HCT116 (cell line): ENCODE measurements around the gene NEK6. TPM values are rescaled to one million over a fixed set of nuclear protein-coding genes. Genes with fewer than 3 reads are reported as not detected.

Source experiments
- ATAC-seq: fragments of 200-7000 bp; cut with Tn5 transposase; 2 replicates; pipeline ENCODE4 v1.9.1; 2020; ENCODE audit warnings: mild to moderate bottlenecking, moderate library complexity
- BruUV-seq: library from RNA; stranded (reverse); fragments of 400-500 nt; replicated peaks from 2 replicates; lab custom pipeline; 2021; lab: Mats Ljungman, UMichigan
- CTCF ChIA-PET: fragments of 300-600 bp; sonication (Branson Sonifier 250); formaldehyde crosslinking; loops from one replicate; lab custom pipeline; 2021; ENCODE audit warnings: antibody characterized with exemption; lab: Charles Lee
- POLR2A ChIA-PET: fragments of 300-600, 350-600 bp; sonication (Branson Sonifier 250); formaldehyde crosslinking; loops from one replicate; lab custom pipeline; 2021; ENCODE audit warnings: antibody characterized with exemption; lab: Charles Lee
- RAD21 ChIA-PET, 2 experiments: fragments of 300-600 bp; sonication (Branson Sonifier 250); formaldehyde crosslinking; loops; one replicate each; lab custom pipeline; 2023; ENCODE audit warnings: low total read pairs in 2 of 2; ENCODE audit not compliant: uncharacterized antibody in 2 of 2, unreplicated experiment in 2 of 2, low non-redundant PET in 1 of 2; lab: Charles Lee
- DNase-seq: peaks from one replicate; pipeline ENCODE4 v3.0.0-alpha.2; 2010; ENCODE audit warnings: low read depth, low spot score
- H2AFZ ChIP-seq: fragments of 200-600 bp; shearing (Covaris generic), sonication (generic); 2 replicates; pipeline ENCODE4 v1.6.1; 2017; ENCODE audit warnings: low read depth, mixed run types, mixed read lengths, antibody characterized with exemption, low read length; ENCODE audit not compliant: poor library complexity, severe bottlenecking
- H3K27ac ChIP-seq: 2 replicates; pipeline ENCODE4 v1.5.1; 2012; ENCODE audit warnings: low read depth, low read length
- H3K27me3 ChIP-seq: fragments of 200-600 bp; sonication (generic); 2 replicates; pipeline ENCODE4 v1.6.1; 2016; ENCODE audit warnings: mixed run types, low read length, mixed read lengths; ENCODE audit not compliant: insufficient read depth
- H3K36me3 ChIP-seq, 2 experiments: fragments of 200-500 bp in 1 of 2; fragments of 200-600 bp in 1 of 2; sonication (Bioruptor generic) in 1 of 2; sonication (generic) in 1 of 2; 2 replicates each; pipeline versions ENCODE4 v1.5.1 to v1.6.1; 2014 to 2016; ENCODE audit warnings: low read length in 2 of 2, inconsistent platforms in 1 of 2, mixed read lengths in 1 of 2, mixed run types in 1 of 2; ENCODE audit not compliant: insufficient read depth in 2 of 2, control insufficient read depth in 1 of 2
- H3K4me1 ChIP-seq, 2 experiments: fragments of 200-600 bp in 1 of 2; sonication (generic) in 1 of 2; 2 replicates each; pipeline versions ENCODE4 v1.5.1 to v1.6.1; 2012 to 2017; ENCODE audit warnings: low read length in 2 of 2, inconsistent platforms in 1 of 2, mild to moderate bottlenecking in 1 of 2, mixed read lengths in 1 of 2, mixed run types in 1 of 2, moderate library complexity in 1 of 2; ENCODE audit not compliant: insufficient read depth in 2 of 2, control insufficient read depth in 1 of 2
- H3K4me2 ChIP-seq: fragments of 200-600 bp; sonication (generic); 2 replicates; pipeline ENCODE4 v1.6.1; 2017; ENCODE audit warnings: mixed run types, low read length, mixed read lengths
- H3K4me3 ChIP-seq, 2 experiments: fragments of 200-600 bp in 1 of 2; sonication (generic) in 1 of 2; replicated peaks in 1 of 2; 2 replicates each; pipeline ENCODE4 v1.5.1; 2011 to 2016; ENCODE audit warnings: low read length in 2 of 2, control low read depth in 1 of 2, low read depth in 1 of 2, mild to moderate bottlenecking in 1 of 2, mixed read lengths in 1 of 2, mixed run types in 1 of 2
- H3K79me2 ChIP-seq: fragments of 200-600 bp; sonication (generic); 2 replicates; pipeline ENCODE4 v1.6.1; 2017; ENCODE audit warnings: mild to moderate bottlenecking, mixed run types, low read length, moderate library complexity, mixed read lengths; ENCODE audit not compliant: insufficient read depth
- H3K9ac ChIP-seq: fragments of 200-600 bp; sonication (generic); 2 replicates; pipeline ENCODE4 v1.6.1; 2016; ENCODE audit warnings: low read length, mixed read lengths
- H3K9me2 ChIP-seq: fragments of 200-600 bp; sonication (generic), shearing (Covaris generic); 2 replicates; pipeline ENCODE4 v1.6.1; 2017; ENCODE audit warnings: mixed run types, mild to moderate bottlenecking, moderate library complexity; ENCODE audit not compliant: insufficient read depth
- H3K9me3 ChIP-seq, 2 experiments: fragments of 200-500 bp in 1 of 2; fragments of 200-600 bp in 1 of 2; sonication (Bioruptor generic) in 1 of 2; sonication (generic) in 1 of 2; 2 replicates each; pipeline ENCODE4 v1.6.1; 2014 to 2017; ENCODE audit warnings: low read length in 2 of 2, mixed read lengths in 2 of 2, inconsistent platforms in 1 of 2, low read depth in 1 of 2, mild to moderate bottlenecking in 1 of 2, mixed run types in 1 of 2, moderate library complexity in 1 of 2; ENCODE audit not compliant: control insufficient read depth in 1 of 2, insufficient read depth in 1 of 2
- H4K20me1 ChIP-seq: fragments of 200-600 bp; sonication (generic), shearing (Covaris generic); 2 replicates; pipeline ENCODE4 v1.6.1; 2017; ENCODE audit warnings: mixed run types, mild to moderate bottlenecking, moderate library complexity; ENCODE audit not compliant: insufficient read depth
- REST ChIP-seq: IDR thresholded peaks from 2 replicates; pipeline ENCODE4 v1.6.1; 2012; ENCODE audit warnings: low read depth
- SIN3A ChIP-seq: IDR thresholded peaks from 2 replicates; pipeline ENCODE4 v1.6.1; 2012; ENCODE audit warnings: low read depth
- YY1 ChIP-seq: IDR thresholded peaks from 2 replicates; pipeline ENCODE4 v1.6.1; 2011; ENCODE audit warnings: low read length, low read depth, moderate library complexity, mild to moderate bottlenecking; ENCODE audit not compliant: insufficient replicate concordance; ENCODE audit errors: extremely low read depth
- ZNF274 ChIP-seq: fragments of 200-500 bp; sonication (Bioruptor generic); IDR thresholded peaks from 2 replicates; pipeline ENCODE4 v1.6.1; 2014; ENCODE audit warnings: mild to moderate bottlenecking, low read depth, low read length, inconsistent platforms
- intact Hi-C: fragments of 100-400 bp; cut with micrococcal nuclease; formaldehyde crosslinking; loops from 2 replicates; pipeline ENCODE4 v1.10.0; 2022
- total RNA-seq: library from RNA; stranded (reverse); gene quantifications from one replicate; pipeline ENCODE4 v1.2.1, GENCODE V29; 2021; ENCODE audit not compliant: unreplicated experiment

NEK6 gene
- total RNA-seq, 1 experiment from 2014 or later = 40.8 TPM

- TF ChIP-seq REST (no peak), ZNF274 (no peak)
These were observed 46.5 kb downstream of the NEK6 start (continued) for GRCh38 chr9:124304285-124304684.

- H3K9me3 ChIP-seq = no peaks in the 10 kb centered on the region
- H3K4me2 ChIP-seq = peak overlapping the region; percentile 57
- no peak overlapping the region for H3K27ac ChIP-seq
- ChIA-PET RAD21 (no interaction called here), POLR2A (interaction anchor here (0.8 kb wide), 1 partner anchor 9 kb away, joined by 3 read pairs; no protein-coding TSS in a partner anchor), CTCF (no interaction called here)
- H3K27me3 ChIP-seq = no peaks in the 10 kb centered on the region
- peaks cover 0 to 4% of the 10 kb centered on the region in 2 experiments; a peak in 1 of 4 replicates for H3K36me3 ChIP-seq
- no peaks in the 10 kb centered on the region; the same call in 1 of the 2 replicates for H3K79me2 ChIP-seq
- BruUV-seq = no TSS peak
- no peak overlapping the region for H2AFZ ChIP-seq
- ATAC-seq = peak; percentile 31; the same call in 1 of the 2 replicates
- intact Hi-C loops = loop anchor here (5.0 kb wide), 1 partner anchor 49 kb away; the partner anchor contains the start of gene NEK6
- H3K9ac ChIP-seq = peak overlapping the region; percentile 33; the same call in 1 of the 2 replicates
- H3K9me2 ChIP-seq = no peaks in the 10 kb centered on the region
- peak; percentile 54 for DNase-seq
- peak overlapping the region in 1 of 2 experiments; percentile 25; a peak in 2 of 4 replicates for H3K4me3 ChIP-seq
- H3K4me1 ChIP-seq = peaks cover 30 to 69% of the 10 kb centered on the region in 2 experiments
- H4K20me1 ChIP-seq = no peaks in the 10 kb centered on the region
- TF ChIP-seq YY1 = peak; percentile 38
- TF ChIP-seq SIN3A = no peak
These were observed 48.5 kb downstream of the NEK6 start for GRCh38 chr9:124306098-124306735.
